ENCODE data around the gene VTN.
"Not testable (repeated sequence)": the region's sequence is repeated elsewhere in the genome, so short reads cannot be mapped to it uniquely, and the experiment has no call there.

Gene VTN

DNA sequence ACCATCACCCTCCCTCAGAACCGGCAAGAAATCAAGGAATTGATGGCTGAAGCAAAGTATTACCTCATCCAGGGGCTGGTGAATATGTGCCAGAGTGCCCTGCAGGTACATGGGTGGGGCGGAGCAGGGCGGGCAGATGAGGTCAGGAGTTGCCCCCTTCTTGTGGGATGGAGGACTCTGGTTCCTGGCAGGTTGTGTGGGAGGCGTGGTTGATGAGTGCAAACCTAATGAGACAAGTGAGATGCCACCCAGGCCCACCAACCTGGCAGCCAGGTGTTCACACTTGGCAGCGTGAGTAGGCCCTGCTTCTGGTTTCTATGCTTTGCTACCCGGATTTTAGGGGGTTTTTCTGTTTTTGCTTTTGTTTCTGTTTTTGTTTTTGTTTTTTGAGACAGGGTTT lies 29.7 kb downstream of the VTN start:
- DNase-seq (ENCODE audit: low read depth), result no peak

DNA sequence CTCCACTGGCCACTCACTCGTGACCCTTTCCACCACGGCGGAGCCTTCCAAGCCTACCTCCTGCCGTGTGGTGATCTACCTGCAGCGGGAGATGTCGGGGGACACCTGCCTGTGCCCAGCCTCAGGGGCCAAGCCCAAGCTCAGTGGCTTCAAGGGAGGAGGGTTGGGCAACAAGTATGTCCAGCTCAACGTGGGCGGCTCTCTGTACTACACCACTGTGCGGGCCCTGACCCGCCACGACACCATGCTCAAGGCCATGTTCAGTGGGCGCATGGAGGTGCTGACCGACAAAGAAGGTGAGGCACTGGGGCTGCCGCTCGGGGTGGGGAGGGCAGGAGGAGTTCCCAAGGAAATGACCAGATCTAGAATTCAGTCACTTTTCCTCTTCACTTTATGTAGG lies 30.7 kb downstream of the VTN start:
- no peak for DNase-seq (ENCODE audit: low read depth)

GRCh38 chr17:28338769-28339212 lies 31.3 kb downstream of the VTN start:
- not testable (repeated sequence) for DNase-seq (ENCODE audit: low read depth)

GRCh38 chr17:28338056-28338768 lies 31.9 kb downstream of the VTN start:
- DNase-seq (ENCODE audit: low read depth), result peak; percentile 34

- peak; percentile 71 for DNase-seq (ENCODE audit: low read depth)
Measured at GRCh38 chr17:28335959-28336871, 33.9 kb downstream of the VTN start.

DNA sequence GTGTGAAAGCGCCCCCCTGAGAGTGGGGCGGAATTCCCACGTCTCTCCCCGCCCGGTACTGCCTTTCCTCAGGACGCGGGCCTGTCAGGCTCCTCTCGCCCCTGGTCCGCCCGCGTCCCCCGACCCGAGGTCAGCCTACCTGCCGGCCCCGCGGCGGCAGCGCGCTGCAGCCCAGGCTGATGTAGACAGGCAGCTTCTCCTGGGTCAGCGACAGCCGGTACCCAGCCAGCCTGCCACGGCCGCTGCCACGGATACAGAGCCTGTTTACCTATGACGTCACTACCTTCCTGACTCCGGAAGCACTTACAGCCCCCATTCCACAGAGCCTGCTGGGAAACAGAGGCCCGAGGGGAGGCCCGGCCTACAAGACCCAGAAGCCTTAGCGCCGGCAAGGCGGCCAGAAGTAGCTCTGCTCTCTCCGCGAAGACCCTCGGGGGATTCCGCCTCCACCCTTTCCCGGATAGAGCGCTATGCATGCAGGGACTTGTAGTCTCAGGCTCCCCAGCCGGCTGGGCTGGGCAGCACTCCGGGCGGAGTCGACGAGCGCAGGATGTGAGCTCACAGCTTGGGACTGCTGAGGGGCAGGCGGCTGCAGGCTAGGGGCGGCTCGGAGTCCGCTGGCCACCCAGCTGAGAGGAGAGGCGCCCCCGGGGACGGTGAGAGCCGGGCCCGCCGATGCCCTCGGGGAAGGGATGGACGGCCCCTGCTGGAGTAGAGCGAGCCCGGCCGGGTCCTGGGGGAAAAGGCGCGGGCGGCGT lies 34.7 kb downstream of the VTN start, which contains the start of the genes IFT20 and TNFAIP1:
Gene IFT20, minus strand, starts transcription at position 272 of the 758 bp plus-strand sequence. CDS start 3,487 bp downstream, outside the sequence.
Gene TNFAIP1, plus strand, starts transcription at position 561 of the 758 bp plus-strand sequence. CDS start 3,761 bp downstream, outside the sequence.
- DNase-seq (ENCODE audit: low read depth), result peak; percentile 100

- peak; percentile 15 for DNase-seq (ENCODE audit: low read depth)
Measured at GRCh38 chr17:28334666-28335200, 35.4 kb downstream of the VTN start.

GRCh38 chr17:28334171-28334570 lies 35.9 kb downstream of the VTN start:
- peak; percentile 20 for DNase-seq (ENCODE audit: low read depth)

GRCh38 chr17:28333083-28333746 lies 36.9 kb downstream of the VTN start:
- no peak for DNase-seq (ENCODE audit: low read depth)

- no peak for DNase-seq (ENCODE audit: low read depth)
Measured at GRCh38 chr17:28331891-28332420, 38.2 kb downstream of the VTN start.

DNA sequence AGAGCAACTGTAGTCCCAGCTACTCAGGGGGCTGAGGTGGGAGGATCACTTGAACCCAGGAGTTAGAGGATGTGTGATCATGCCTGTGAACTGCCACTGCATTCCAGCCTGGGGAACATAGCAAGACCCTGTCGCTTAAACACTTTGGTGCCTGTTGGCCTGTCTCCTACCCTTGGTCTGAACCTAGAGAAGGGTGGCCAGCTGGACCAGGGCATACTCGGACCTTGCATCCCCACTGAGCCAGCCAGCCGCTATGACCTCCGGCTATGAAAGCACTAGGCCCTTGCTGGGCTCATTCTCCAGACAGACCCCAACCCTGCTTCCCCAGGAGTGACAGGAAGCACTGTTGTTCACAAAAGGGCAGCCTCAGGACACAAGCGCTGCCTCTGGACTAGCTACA lies 39.4 kb downstream of the VTN start:
- no peak for DNase-seq (ENCODE audit: low read depth)

GRCh38 chr17:28328325-28328724 lies 41.8 kb downstream of the VTN start:
- DNase-seq (ENCODE audit: low read depth), result peak; percentile 19

DNA sequence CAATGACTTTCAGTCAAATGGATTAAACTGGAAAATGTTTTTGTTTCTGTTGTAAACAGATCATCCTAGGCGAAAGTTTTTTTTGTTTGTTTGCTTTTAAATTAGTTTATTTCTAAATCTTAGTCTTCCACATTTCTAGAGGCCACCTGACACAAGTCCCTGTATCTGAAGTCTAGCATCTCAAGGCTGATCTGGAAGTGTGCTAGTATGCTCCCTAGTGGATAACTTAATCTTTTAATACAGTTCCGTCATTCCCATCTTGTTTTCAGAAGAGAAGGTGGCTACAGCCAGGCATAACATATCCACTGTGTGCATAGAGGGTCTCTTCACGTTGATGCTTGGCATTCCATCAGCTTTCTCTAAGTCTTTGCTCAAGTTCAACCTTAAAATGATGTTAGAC lies 42.4 kb downstream of the VTN start:
- peak; percentile 15 for DNase-seq (ENCODE audit: low read depth)

DNA sequence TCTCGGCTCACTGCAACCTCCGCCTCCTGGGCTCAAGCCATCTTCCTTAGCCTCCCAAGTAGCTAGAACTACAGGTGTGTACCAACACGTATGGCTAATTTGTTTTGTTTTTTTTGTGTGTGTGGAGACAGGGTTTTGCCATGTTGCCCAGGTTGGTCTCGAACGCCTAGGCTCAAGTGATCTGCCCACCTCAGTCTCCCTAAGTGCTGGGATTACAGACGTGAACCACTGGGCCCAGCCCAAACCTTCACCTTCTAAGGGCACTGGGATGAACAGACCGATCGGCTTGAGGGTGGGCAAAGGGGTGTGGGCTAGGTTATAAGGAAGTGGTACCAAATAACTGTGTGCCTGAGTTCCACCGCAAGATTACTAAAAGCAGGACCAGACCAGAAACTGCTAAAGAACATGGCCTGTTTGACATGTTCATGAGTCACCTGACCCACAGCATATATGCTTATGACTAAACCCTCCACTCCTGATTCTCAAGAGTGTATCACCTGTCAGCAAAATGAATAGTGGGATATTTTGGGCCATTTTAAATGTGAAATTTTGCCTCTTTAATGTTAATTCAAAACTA lies 43.0 kb downstream of the VTN start:
- no peak for DNase-seq (ENCODE audit: low read depth)

- DNase-seq (ENCODE audit: low read depth), result no peak
Measured at GRCh38 chr17:28326114-28326513, 44.0 kb downstream of the VTN start.

DNA sequence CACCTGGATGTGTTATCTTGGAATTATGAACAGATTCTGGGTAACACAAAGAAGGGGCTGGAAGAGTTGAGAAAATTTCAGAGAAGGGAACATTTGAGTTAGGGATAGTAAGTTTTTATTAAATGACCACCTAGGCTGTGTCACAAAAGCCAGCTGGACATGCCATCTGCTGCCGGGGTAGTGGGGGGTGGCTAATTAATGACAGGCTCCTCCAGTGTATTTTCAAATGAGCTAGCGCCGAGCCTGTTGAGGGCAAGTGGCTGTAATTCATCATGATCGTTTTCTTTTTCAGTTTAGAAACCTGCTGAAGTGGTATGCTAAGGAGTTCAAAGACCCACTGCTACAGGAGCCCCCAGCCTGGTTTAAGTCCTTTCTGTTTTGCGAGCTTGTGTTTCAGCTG lies 44.9 kb downstream of the VTN start:
- no peak for DNase-seq (ENCODE audit: low read depth)

DNA sequence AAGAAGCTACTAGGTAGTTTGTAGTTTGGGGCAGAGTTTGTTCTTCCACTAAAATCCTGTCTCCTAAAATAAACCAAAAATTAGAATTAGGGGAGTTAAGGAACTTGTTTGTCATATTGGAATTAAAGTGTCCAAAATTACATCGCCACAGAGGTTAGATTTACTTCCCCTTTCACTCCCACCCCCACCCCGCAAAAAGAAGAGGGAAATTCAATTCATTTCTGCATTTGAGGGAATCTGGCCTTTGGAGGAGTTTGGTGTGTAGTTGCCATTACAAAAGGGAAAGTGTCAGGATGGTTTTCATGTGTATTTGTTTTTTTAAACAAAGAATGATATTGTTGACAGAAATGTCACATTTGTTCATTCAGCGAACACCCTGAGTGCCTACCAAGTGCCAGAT lies 45.3 kb downstream of the VTN start:
- DNase-seq (ENCODE audit: low read depth), result no peak

GRCh38 chr17:28324267-28324745 lies 45.8 kb downstream of the VTN start:
- no peak for DNase-seq (ENCODE audit: low read depth)

DNA sequence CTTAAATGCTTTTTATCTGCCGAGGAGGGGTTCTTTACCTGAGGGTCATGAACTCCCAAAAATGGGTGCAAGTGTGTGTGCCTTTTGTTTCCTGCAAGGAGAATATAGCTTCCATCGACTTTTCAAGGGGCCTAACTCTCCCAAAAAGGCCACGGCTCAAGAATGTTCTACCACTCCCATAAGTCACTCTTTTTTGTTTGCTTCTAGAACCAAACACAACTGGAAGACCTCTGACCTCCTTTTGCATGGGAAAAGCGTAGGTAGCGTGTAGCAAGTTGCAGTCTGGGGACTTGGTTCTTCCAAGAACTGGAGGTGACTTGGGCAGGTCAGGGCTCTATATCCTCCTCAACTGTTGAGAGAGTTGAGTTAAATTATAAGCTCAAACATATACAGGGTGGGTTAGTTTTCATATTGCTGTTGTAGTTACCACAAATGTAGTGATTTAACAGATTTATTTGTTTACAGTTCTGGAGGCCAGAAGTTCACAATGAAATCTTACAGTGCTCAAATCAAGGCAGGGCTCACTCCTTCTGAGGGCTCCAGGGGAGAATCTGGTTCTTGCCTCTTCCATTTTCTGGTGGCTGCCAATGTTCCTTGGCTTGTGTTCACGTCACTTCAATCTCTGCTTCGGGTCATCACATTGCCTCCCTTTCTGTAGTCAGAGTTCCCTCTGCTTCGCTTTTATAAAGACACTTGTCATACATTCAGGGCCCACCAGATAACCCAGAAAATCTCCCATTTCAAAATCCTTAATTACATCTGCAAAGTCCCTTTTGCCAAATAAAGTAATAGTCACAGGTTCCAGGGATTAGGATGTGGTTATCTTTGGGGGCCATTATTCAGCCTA lies 49.7 kb downstream of the VTN start:
- DNase-seq (ENCODE audit: low read depth), result no peak

DNA sequence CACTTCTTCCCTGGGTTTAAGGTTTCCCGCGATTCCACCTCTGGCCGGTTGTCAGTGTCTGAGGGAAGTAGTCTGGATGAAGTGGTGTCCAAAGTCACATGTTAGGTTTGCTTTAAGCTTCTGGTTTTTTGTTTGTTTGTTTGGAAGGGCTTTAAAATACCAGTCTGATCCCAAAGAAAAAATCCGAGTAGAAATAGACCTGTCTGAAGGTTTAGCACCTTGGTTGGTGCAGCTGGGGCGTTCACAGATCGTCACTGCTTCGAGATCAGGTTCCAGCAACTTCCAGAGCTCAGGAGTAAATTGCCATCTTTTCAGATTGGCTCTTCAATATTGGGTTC lies 50.5 kb downstream of the VTN start:
- DNase-seq (ENCODE audit: low read depth), result no peak
